Adrenal gland (tissue), 12 donors: ENCODE data around the gene PDE3A. TPM values are rescaled to one million over a fixed set of nuclear protein-coding genes. Genes with fewer than 3 reads are reported as not detected.

Experiments used
- DNase-seq, 7 donors: peaks; one replicate each; pipeline ENCODE4 v3.0.0-alpha.2; 2019 to 2020
- H3K27ac ChIP-seq, 5 donors: fragments of 200-600 bp; sonication (generic) in 4 of 5; 1 replicate in 3 of 5; 2 replicates in 2 of 5; pipeline versions ENCODE4 v1.5.1 to v1.8.0; 2016 to 2020; ENCODE audit warnings: mild to moderate bottlenecking in 1 of 5
- H3K27me3 ChIP-seq: fragments of 200-600 bp; 2 replicates; pipeline ENCODE4 v1.8.0; 2021
- H3K36me3 ChIP-seq, 2 donors: fragments of 200-600 bp; replicated peaks in 1 of 2; 1 replicate in 1 of 2; 2 replicates in 1 of 2; pipeline versions ENCODE4 v1.5.1 to v1.8.0; 2018 to 2022
- H3K4me1 ChIP-seq, 2 donors: fragments of 200-600 bp; replicated peaks in 1 of 2; 1 replicate in 1 of 2; 2 replicates in 1 of 2; pipeline versions ENCODE4 v1.5.1 to v1.8.0; 2018 to 2021
- H3K4me3 ChIP-seq, 4 donors: fragments of 200-600 bp; sonication (generic) in 3 of 4; one replicate each; pipeline ENCODE4 v1.5.1; 2016 to 2018
- H3K9me3 ChIP-seq, 3 donors: fragments of 200-600 bp; sonication (generic) in 1 of 3; replicated peaks in 1 of 3; 1 replicate in 2 of 3; 2 replicates in 1 of 3; pipeline versions ENCODE4 v1.5.1 to v1.8.0; 2016 to 2021
- POLR2A ChIP-seq, 2 donors: fragments of 450-650 bp; IDR thresholded peaks; one replicate each; pipeline ENCODE4 v1.6.1; 2017; ENCODE audit warnings: antibody characterized with exemption in 2 of 2, mild to moderate bottlenecking in 2 of 2, moderate library complexity in 1 of 2
- WGBS, 4 donors: extraction: QIAGEN DNeasy Blood & Tissue Kit in 2 of 4; methylation state at CpG; one replicate each; pipeline versions ENCODE4 v1.1.5 to v1.1.7; 2013 to 2017; 5-methylcytosine and 5-hydroxymethylcytosine counted together
- intact Hi-C, 2 donors: fragments of 100-400 bp; cut with DNase I; formaldehyde crosslinking; loops; one replicate each; pipeline versions ENCODE4 v1.14.1 to v1.15.0; 2022 to 2023
- polyA plus RNA-seq, 3 donors: library from polyadenylated mRNA; stranded (reverse); fragments of 200-250 nt in 2 of 3; fragments of 350-450 nt in 1 of 3; fragmentation: Illumina TruSeq in 1 of 3; extraction: RNeasy Lipid Tissue Mini Kit (QIAGEN cat#74804) in 1 of 3; gene quantifications; one replicate each; pipeline ENCODE4 v1.2.3, GENCODE V29; 2013 to 2014
- total RNA-seq, 9 donors: library from RNA; depleted of rRNA in 4 of 9; stranded (reverse); fragments of >200 nt in 4 of 9; fragments of 120-200 nt in 1 of 9; fragmentation: NEBNext Ultra II Directional in 1 of 9; extraction: Animal tissue kit (Norgen Biotek cat#: 25700) in 1 of 9; gene quantifications; one replicate each; pipeline versions ENCODE4 v1.1.0 to v1.2.4, GENCODE V29; 2013 to 2023
- TF ChIP-seq, protein P1 (sequence below), 6 experiments: fragments of 450-650 bp in 4 of 6; fragments of 200-600 bp in 2 of 6; sonication (generic) in 1 of 6; IDR thresholded peaks; 1 replicate in 5 of 6; 2 replicates in 1 of 6; pipeline versions ENCODE4 v1.5.1 to v1.8.0; 2016 to 2021; ENCODE audit warnings: antibody characterized with exemption in 6 of 6, mild to moderate bottlenecking in 2 of 6, moderate library complexity in 1 of 6
- donor health status: healthy with polysubstance abuse.
- donor health status: Bipolar disorder and iron deficiency.
- donor health status: DM: yes; HTN: yes; CAD: no.
- donor health status: DM: no; HTN: no; CAD: no.
- donor health status: DM: no; HTN: no; CAD: no.
- donor health status: DM: yes; HTN: yes; CAD: no.

The PDE3A gene
- total and polyA plus RNA-seq, 12 donors = 0.61 to 4.6 (median 1.4) TPM

DNA sequence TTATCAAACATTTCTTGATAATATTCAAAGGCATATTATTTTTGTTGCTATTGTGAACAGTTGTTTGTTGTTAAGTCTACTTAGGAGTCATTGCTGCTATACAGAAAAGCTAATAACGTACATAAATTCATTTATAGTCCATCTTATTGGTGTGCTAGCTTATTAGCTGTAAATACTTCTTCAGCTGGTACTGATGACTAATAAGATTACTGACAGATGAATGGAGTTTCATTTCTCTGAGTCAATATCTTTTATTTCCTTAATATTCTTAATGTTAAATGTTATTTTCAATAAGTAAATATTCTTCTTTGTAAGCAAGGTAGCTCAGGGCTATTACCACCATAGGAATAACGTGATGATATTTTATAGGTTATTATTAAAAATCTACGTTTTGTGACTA is 187.4 kb downstream of the PDE3A start:
- no peaks in the 10 kb centered on the region for H3K4me1 ChIP-seq
- WGBS, 4 donors = 61 to 66% (median 63%) methylated on average over 3 of the region's 3 CpGs
- H3K27me3 ChIP-seq = no peaks in the 10 kb centered on the region
- DNase-seq = no peak
- H3K9me3 ChIP-seq = no peaks in the 10 kb centered on the region
- H3K4me3 ChIP-seq = no peak overlapping the region
- H3K36me3 ChIP-seq = no peaks in the 10 kb centered on the region
- intact Hi-C loops = no loop called here
- TF ChIP-seq POLR2A (IDR thresholded peaks at IDR 0.05) = no peak
- TF ChIP-seq, protein P1, sequence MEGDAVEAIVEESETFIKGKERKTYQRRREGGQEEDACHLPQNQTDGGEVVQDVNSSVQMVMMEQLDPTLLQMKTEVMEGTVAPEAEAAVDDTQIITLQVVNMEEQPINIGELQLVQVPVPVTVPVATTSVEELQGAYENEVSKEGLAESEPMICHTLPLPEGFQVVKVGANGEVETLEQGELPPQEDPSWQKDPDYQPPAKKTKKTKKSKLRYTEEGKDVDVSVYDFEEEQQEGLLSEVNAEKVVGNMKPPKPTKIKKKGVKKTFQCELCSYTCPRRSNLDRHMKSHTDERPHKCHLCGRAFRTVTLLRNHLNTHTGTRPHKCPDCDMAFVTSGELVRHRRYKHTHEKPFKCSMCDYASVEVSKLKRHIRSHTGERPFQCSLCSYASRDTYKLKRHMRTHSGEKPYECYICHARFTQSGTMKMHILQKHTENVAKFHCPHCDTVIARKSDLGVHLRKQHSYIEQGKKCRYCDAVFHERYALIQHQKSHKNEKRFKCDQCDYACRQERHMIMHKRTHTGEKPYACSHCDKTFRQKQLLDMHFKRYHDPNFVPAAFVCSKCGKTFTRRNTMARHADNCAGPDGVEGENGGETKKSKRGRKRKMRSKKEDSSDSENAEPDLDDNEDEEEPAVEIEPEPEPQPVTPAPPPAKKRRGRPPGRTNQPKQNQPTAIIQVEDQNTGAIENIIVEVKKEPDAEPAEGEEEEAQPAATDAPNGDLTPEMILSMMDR (IDR thresholded peaks at IDR 0.05) = no peak
- no peak overlapping the region for H3K27ac ChIP-seq

DNA sequence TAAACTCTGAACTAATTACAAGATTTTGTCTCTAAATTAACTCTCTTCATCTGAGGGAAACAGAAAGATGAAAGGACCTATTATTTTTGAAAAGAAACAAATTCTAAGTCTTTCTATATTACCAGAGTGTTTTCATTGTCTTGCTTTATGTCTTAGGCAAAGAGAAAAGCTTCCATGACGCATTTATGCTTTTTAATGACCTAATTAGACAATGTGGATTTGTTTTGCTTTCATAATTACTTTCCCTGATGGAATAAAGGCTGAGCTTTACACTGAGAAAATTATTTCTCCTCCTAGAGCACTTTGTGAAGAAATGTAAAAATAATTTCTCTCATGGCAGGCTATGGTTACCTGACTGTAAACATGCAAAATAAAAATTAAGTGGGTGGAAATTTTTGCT is 188.8 kb downstream of the PDE3A start:
- TF ChIP-seq, protein P1 (IDR thresholded peaks at IDR 0.05) = no peak
- TF ChIP-seq POLR2A (IDR thresholded peaks at IDR 0.05) = no peak
- intact Hi-C loops = no loop called here
- Histone ChIP-seq H3K4me1 (no peaks in the 10 kb centered on the region), H3K27me3 (no peaks in the 10 kb centered on the region), H3K27ac (no peak overlapping the region), H3K9me3 (no peaks in the 10 kb centered on the region), H3K36me3 (no peaks in the 10 kb centered on the region), H3K4me3 (no peak overlapping the region)
- 47 to 76% (median 55%) methylated on average over 1 of the region's 1 CpG for WGBS, 4 donors
- DNase-seq = no peak

DNA sequence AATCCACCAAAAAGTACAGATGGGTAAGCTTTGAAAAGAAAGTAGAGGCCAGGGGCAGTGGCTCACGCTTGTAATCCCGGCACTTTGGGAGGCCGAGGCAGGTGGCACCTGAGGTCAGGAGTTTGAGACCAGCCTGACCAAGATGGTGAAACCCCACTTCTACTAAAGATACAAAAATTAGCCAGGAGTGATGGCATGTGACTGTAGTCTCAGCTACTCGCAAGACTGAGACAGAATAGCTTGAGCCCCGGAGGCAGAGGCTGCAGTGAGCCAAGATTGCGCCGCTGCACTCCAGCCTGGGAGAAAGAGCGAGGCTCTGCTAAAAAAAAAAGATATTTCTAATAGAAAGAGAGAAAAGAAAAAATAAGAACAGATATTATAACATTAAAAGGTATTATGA is 192.6 kb downstream of the PDE3A start:
- H3K4me3 ChIP-seq = no peak overlapping the region
- TF ChIP-seq, protein P1 (IDR thresholded peaks at IDR 0.05) = no peak
- no peak for TF ChIP-seq POLR2A (IDR thresholded peaks at IDR 0.05)
- H3K27ac ChIP-seq = no peak overlapping the region
- intact Hi-C loops = no loop called here
- H3K36me3 ChIP-seq = no peaks in the 10 kb centered on the region
- DNase-seq = no peak
- H3K27me3 ChIP-seq = no peaks in the 10 kb centered on the region
- H3K4me1 ChIP-seq = no peaks in the 10 kb centered on the region
- no peaks in the 10 kb centered on the region for H3K9me3 ChIP-seq
- WGBS, 4 donors = 84 to 88% (median 86%) methylated on average over 8 of the region's 8 CpGs

DNA sequence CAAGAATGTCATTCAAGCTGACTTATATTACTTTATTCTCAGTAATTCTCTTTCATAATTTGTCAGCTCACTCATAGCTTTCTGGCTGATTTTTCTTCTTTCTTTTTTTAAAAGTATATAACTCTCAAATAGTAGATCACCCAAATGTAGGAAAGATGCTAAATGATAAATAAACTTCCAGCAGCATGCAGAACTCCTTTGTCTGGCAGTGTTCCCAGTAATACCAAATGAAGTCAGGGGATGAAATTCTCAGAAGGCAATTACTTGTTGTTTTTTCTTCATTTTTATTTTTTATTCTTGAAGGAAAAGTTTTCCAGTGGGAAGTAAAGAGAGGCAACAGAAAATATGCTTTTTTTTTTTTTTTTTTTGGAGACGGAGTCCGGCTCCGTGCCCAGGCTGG is 193.5 kb downstream of the PDE3A start:
- Histone ChIP-seq H3K27ac (no peak overlapping the region), H3K4me3 (no peak overlapping the region), H3K27me3 (no peaks in the 10 kb centered on the region), H3K36me3 (no peaks in the 10 kb centered on the region), H3K4me1 (no peaks in the 10 kb centered on the region), H3K9me3 (no peaks in the 10 kb centered on the region)
- DNase-seq = no peak
- 74 to 85% (median 79%) methylated on average over 3 of the region's 3 CpGs for WGBS, 4 donors
- TF ChIP-seq POLR2A (IDR thresholded peaks at IDR 0.05) = no peak
- TF ChIP-seq, protein P1 (IDR thresholded peaks at IDR 0.05) = no peak
- intact Hi-C loops = no loop called here
